ENCODE data around the gene BIRC7. TPM values are rescaled to one million over a fixed set of nuclear protein-coding genes. Genes with fewer than 3 reads are reported as not detected.

Gene BIRC7
- total RNA-seq, 2 experiments from 2014 or later = not detected

DNA sequence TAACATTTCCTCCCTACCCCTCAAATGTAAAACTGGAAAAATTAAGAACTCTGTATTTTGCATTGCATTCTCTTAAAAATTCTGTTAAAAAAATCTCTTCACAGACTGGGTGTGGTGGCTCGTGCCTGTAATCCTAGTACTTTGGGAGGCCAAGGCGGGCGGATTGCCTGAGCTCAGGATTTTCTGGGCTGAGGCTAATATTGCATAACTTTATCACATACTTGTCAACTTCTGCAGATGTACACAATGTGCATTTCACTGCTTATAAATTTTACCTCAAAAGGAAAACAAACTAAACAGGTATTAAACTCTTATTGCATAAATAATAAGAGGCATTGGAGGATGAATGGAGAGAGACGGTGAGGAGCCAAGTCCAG lies 40.9 kb upstream of the BIRC7 start:
- TF ChIP-seq, protein P1, sequence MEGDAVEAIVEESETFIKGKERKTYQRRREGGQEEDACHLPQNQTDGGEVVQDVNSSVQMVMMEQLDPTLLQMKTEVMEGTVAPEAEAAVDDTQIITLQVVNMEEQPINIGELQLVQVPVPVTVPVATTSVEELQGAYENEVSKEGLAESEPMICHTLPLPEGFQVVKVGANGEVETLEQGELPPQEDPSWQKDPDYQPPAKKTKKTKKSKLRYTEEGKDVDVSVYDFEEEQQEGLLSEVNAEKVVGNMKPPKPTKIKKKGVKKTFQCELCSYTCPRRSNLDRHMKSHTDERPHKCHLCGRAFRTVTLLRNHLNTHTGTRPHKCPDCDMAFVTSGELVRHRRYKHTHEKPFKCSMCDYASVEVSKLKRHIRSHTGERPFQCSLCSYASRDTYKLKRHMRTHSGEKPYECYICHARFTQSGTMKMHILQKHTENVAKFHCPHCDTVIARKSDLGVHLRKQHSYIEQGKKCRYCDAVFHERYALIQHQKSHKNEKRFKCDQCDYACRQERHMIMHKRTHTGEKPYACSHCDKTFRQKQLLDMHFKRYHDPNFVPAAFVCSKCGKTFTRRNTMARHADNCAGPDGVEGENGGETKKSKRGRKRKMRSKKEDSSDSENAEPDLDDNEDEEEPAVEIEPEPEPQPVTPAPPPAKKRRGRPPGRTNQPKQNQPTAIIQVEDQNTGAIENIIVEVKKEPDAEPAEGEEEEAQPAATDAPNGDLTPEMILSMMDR (IDR thresholded peaks at IDR 0.05) = no peak
- ATAC-seq (ENCODE audit: poor library complexity) (no peak), DNase-seq (no peak)
- H3K36me3 Mint-ChIP-seq (ENCODE audit: low read depth) = peaks cover 51% of the 10 kb centered on the region
- CTCF ChIA-PET = no interaction called here
- POLR2A ChIA-PET = no interaction called here
- no peak overlapping the region for H3K27ac Mint-ChIP-seq
- peaks cover 27% of the 10 kb centered on the region for H3K4me1 Mint-ChIP-seq (ENCODE audit: low read depth)
- Histone ChIP-seq H3K27ac (ENCODE audit: low read depth in 1 of 2, low read length in 2 of 2) (no peak overlapping the region), H3K36me3 (ENCODE audit: insufficient read depth, low read length) (peaks cover 39% of the 10 kb centered on the region), H3K9me3 (ENCODE audit: control insufficient read depth in 1 of 2, insufficient read depth in 1 of 2, low read length in 2 of 2) (no peaks in the 10 kb centered on the region), H3K27me3 (ENCODE audit: control insufficient read depth in 1 of 2, insufficient read depth in 2 of 2, low read length in 2 of 2) (no peaks in the 10 kb centered on the region), H3K4me3 (ENCODE audit: low read length) (no peak overlapping the region), H3K4me1 (ENCODE audit: insufficient read depth, low read length) (peaks cover 8% of the 10 kb centered on the region)
- no peaks in the 10 kb centered on the region for H3K27me3 Mint-ChIP-seq
- intact Hi-C loops (cut with DNase I, micrococcal nuclease) = no loop called here
- no peaks in the 10 kb centered on the region for H3K9me3 Mint-ChIP-seq
- H3K4me3 Mint-ChIP-seq = no peak overlapping the region

DNA sequence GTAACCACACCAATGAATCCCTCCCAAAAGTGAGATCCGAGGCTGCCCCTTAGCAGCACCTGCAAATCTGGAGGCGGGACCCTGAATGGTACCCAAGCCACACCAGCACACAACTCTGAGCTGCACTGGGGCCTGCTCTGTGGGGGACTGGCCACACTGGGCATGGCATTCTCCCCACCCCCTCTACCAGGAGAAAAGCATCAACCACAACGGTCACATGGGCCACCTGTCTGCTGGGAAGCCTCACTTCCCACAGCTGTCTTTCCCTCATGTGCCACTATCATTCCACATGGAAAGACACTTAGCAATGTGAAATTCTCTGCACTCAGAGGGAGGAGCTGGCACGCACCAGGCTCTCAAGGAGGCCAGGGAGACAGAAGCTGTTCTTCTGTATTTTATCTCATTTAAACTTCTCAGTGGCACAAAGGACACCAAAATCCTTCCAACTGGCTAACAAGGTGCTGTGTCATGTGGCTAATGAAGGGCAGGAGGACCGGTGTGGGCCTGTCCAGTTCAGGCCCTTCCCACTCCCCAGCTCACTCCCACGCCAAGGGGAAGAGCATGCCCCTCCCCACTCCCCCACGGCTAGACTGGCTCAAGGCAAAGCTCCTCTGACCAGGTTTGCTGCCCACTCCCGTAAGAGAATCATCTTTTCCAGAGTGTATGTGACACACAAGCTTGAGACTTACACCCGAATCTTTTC lies 38.8 kb upstream of the BIRC7 start:
- peaks cover 68% of the 10 kb centered on the region for H3K36me3 Mint-ChIP-seq (ENCODE audit: low read depth)
- DNase-seq = no peak
- CTCF ChIA-PET = no interaction called here
- no peaks in the 10 kb centered on the region for H3K9me3 ChIP-seq (ENCODE audit: control insufficient read depth in 1 of 2, insufficient read depth in 1 of 2, low read length in 2 of 2)
- no peak for ATAC-seq (ENCODE audit: poor library complexity)
- TF ChIP-seq, protein P1 (IDR thresholded peaks at IDR 0.05) = no peak
- no peak overlapping the region for H3K4me3 Mint-ChIP-seq
- H3K4me3 ChIP-seq (ENCODE audit: low read length) = no peak overlapping the region
- H3K9me3 Mint-ChIP-seq = no peaks in the 10 kb centered on the region
- H3K27ac ChIP-seq (ENCODE audit: low read depth in 1 of 2, low read length in 2 of 2) = no peak overlapping the region
- peaks cover 37% of the 10 kb centered on the region for H3K4me1 Mint-ChIP-seq (ENCODE audit: low read depth)
- H3K27ac Mint-ChIP-seq = peak overlapping the region; percentile 39
- peaks cover 55% of the 10 kb centered on the region for H3K36me3 ChIP-seq (ENCODE audit: insufficient read depth, low read length)
- POLR2A ChIA-PET = interaction anchor here (0.6 kb wide), 1 partner anchor 19 kb away, joined by 3 read pairs; no protein-coding TSS in a partner anchor
- no peaks in the 10 kb centered on the region for H3K27me3 Mint-ChIP-seq
- intact Hi-C loops (cut with DNase I, micrococcal nuclease) = no loop called here
- H3K4me1 ChIP-seq (ENCODE audit: insufficient read depth, low read length) = peaks cover 21% of the 10 kb centered on the region
- H3K27me3 ChIP-seq (ENCODE audit: control insufficient read depth in 1 of 2, insufficient read depth in 2 of 2, low read length in 2 of 2) = no peaks in the 10 kb centered on the region

DNA sequence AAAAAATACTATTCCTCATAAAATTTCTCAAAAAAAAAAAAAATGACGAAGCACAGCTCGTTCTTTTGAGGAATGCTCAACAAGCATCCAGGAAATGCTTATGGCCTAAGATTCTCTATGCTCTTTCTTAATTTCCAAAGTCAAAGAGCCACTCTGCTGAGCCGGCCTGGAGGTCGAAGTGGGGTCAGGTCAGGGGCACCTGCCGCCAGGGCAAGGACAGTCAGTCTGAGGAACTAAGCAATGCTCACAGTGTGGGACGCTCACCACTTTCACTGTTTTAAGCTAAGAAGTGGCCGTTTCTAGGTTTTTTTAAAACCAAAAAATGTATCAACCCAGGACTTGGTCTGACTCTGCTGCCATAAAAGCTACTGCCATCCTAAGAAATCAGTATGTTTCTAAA lies 37.1 kb upstream of the BIRC7 start:
- Mint-ChIP-seq H3K4me1 (ENCODE audit: low read depth) (peaks cover 37% of the 10 kb centered on the region), H3K27me3 (no peaks in the 10 kb centered on the region), H3K9me3 (no peaks in the 10 kb centered on the region), H3K4me3 (no peak overlapping the region), H3K36me3 (ENCODE audit: low read depth) (peaks cover 83% of the 10 kb centered on the region), H3K27ac (peak overlapping the region; percentile 36)
- Histone ChIP-seq H3K4me3 (ENCODE audit: low read length) (no peak overlapping the region), H3K4me1 (ENCODE audit: insufficient read depth, low read length) (peaks cover 25% of the 10 kb centered on the region), H3K36me3 (ENCODE audit: insufficient read depth, low read length) (peaks cover 72% of the 10 kb centered on the region), H3K27ac (ENCODE audit: low read depth in 1 of 2, low read length in 2 of 2) (no peak overlapping the region), H3K27me3 (ENCODE audit: control insufficient read depth in 1 of 2, insufficient read depth in 2 of 2, low read length in 2 of 2) (no peaks in the 10 kb centered on the region), H3K9me3 (ENCODE audit: control insufficient read depth in 1 of 2, insufficient read depth in 1 of 2, low read length in 2 of 2) (no peaks in the 10 kb centered on the region)
- TF ChIP-seq, protein P1 (IDR thresholded peaks at IDR 0.05) = no peak
- intact Hi-C loops (cut with DNase I, micrococcal nuclease) = no loop called here
- no peak for ATAC-seq (ENCODE audit: poor library complexity)
- CTCF ChIA-PET = no interaction called here
- POLR2A ChIA-PET = no interaction called here
- no peak for DNase-seq

All from CD4-positive, alpha-beta T cell (primary cell).